ENCODE results near the gene TXNDC9.
A peak's percentile ranks its signal among the peaks of the same experiment; 100 is the strongest.
"Not testable (repeated sequence)": the region's sequence is repeated elsewhere in the genome, so short reads cannot be mapped to it uniquely, and the experiment has no call there.

The TXNDC9 gene, protein sequence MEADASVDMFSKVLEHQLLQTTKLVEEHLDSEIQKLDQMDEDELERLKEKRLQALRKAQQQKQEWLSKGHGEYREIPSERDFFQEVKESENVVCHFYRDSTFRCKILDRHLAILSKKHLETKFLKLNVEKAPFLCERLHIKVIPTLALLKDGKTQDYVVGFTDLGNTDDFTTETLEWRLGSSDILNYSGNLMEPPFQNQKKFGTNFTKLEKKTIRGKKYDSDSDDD

DNA sequence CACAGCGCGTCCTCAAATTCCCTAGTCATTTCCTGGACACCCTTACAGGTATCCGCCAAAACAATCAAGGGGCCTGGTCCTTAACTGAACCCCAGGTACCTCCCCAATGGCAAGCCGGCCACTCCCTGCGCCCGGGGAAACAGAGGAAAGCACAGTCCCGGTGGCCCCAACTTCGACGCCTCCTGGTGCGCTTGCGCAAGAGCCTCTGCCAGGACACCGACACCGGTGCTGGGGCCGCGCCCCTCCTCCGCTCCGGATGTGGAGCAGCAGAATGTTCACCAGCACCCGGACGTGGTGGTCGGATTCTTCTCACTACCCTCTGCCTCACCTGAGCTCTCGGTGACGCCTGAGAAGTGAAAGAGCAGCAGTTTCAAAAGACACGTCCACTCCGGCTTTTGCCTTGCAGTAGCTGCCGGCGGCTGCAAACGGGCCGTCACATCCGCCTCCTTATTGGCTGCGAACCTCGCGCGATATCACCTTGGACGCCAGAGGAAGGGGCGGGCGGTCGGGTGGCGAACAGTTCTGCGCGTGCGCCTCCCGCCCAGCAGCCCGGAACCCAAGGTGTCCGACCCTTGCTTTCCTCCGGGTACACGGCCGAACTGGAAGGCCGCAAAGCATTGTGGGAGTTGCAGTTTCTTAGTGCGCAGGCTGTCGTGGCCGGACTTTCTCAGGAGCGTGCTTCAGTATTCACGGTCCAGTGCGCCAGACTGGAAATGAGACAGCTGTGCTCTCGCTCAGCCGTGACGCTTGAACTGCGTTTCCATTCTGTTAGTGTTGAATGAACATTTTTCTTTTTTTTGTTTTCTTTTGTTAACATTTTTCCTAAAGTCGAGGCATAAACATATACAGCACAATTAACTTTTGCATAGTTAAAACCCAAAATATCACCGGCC lies at the start of gene TXNDC9:
TSS of gene TXNDC9 (minus strand) at position 423 of the 893 bp plus-strand sequence. CDS start 3,123 bp downstream, outside the sequence.
- DNase-seq (ENCODE audit: low read depth), result peak; percentile 99
- H3K4me3 ChIP-seq (ENCODE audit: low read depth, low read length), result peak within 1 kb of the TSS; percentile 94

DNA sequence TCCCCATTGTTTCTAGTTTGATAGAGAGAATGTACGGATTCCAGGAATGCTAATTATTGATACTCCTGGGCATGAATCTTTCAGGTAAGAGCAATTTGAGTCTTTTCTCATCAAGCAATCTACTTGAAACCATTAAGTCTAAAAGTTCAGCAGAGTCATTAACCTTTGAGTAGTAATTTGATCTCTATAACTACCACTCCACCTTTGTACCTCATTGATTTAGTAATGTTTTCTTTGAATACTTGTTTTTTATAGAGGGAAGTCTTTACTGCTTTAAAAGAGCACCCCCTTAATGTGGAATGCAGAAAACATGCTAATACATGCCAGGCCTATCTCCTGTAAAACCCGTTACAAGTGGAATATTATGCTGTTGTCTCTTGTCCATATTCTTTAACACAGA lies 46.0 kb upstream of the TXNDC9 start:
- no peak for DNase-seq (ENCODE audit: low read depth)
- H3K4me3 ChIP-seq (ENCODE audit: low read depth, low read length), result no peak overlapping the region

DNA sequence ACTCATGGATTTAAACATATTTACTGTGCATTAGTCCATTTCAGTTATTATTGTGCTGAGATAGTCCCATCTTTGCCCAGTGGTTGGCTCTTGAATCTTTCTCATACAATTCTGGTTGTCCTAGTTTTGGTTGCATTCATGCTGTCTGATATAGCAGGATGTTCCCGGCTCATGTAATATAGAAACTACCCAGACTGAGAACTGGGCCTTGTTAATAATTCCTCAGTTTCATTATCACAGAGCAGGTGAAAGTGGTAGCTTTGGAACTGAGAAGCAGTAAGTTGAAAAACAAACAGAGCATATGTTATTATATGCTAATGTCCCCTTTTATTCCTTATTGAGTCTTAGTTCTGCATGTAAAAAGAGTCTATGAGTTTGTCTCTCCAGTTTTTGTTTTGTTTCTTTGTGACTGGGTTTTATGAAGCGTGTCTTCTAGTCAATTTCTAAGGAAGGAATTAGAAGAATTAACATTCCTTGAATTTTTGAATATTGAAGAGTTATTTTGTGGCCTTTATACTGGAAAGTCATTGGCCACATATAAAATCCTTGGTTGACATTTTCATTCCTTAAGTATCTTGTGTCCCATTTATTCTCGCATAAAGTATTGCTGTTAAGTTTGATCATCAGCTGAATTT lies 44.4 kb upstream of the TXNDC9 start:
- DNase-seq (ENCODE audit: low read depth), result no peak
- no peak overlapping the region for H3K4me3 ChIP-seq (ENCODE audit: low read depth, low read length)

DNA sequence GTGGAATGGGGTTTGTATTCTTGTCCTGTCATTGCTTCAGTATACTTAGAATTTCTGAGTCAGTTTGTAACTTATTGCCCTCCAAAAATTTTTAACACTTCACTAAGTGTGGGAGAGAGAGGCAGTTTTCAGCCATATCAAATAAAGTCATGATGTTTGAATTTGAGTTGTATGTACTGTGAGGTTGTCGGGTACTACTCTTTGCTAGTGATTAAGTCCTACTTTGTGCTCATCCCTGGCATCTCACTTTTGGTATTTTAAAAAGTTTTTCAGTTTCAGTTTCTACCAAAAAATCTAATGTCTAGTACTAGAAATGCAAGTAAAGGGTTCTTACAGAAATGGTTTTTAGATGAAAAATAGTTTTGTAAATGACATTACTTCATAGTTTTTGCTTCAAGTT lies 41.7 kb upstream of the TXNDC9 start:
- no peak for DNase-seq (ENCODE audit: low read depth)
- no peak overlapping the region for H3K4me3 ChIP-seq (ENCODE audit: low read depth, low read length)

DNA sequence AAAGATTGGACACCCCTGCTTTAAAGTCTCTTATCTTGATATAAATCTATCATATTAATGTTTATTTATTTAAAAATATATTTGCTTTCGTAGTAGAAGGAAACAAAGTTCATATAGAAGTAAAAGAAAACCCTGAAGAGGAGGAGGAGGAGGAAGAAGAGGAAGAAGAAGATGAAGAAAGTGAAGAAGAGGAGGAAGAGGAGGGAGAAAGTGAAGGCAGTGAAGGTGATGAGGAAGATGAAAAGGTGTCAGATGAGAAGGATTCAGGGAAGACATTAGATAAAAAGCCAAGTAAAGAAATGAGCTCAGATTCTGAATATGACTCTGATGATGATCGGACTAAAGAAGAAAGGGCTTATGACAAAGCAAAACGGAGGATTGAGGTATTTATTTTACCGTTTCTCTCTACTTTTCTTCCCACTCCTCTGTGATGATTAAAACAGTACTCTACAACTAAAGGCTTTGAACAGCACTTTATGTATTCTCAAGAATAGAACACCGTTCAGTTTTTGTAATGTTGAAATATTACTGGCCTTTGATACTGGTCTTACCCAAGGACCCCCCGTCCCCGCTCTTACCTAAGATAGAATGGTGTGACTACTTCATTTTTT lies 40.2 kb upstream of the TXNDC9 start:
- no peak for DNase-seq (ENCODE audit: low read depth)
- H3K4me3 ChIP-seq (ENCODE audit: low read depth, low read length), result no peak overlapping the region

DNA sequence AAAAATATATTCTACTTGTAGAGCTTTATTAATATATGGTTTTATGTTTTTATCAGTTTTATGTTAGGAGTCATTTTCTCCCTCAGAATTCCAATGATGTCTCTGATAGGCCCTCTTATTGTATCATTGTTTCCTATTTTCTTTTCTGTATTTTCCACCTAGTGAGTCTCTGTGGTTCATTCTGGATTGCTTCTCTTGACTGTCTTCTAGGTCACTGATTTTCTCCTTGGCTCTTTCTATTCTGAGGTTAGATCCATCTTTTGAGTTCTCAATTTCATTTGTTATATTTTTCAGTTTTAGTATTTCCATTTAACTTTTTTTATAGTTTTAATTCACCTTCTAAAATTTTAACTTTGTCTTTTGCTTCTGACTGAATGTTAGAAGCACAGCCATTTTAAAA lies 38.6 kb upstream of the TXNDC9 start:
- no peak for DNase-seq (ENCODE audit: low read depth)
- H3K4me3 ChIP-seq (ENCODE audit: low read depth, low read length), result no peak overlapping the region

DNA sequence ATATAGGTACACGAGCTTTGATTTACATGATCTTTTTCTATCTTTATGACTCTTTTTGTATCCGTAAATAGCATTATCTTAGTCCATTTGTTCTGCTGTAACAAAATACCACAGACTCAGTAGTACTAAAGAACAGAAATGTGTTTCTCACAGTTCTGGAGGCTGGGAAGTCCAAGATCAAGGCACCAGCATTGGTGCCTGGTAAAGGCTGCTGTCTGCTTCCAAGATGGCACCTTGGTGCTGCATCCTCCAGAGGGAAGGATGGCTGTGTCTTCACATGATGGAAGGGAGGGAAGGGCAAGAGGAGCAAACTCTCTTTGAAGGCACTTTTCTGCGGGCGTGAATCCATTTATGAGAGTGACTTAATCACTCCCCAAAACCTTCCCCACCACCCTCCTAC lies 37.0 kb upstream of the TXNDC9 start:
- H3K4me3 ChIP-seq (ENCODE audit: low read depth, low read length), result no peak overlapping the region
- DNase-seq (ENCODE audit: low read depth), result no peak

DNA sequence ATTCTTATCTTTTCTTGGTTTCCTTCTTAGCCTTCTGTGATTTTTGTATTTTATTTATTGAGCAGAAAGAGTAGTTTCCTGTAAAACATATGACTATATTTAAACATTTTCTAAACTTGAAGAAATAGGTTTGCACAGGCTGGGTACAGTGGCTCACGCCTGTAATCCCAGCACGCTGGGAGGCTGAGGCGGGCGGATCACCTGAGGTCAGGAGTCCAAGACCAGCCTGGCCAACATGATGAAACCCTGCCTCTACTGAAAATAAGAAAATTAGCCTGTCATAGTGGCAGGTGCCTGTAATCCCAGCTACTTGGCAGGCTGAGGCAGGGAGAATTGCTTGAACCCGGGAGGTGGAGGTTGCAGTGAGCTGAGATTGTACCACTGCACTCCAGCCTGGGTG lies 32.7 kb upstream of the TXNDC9 start:
- not testable (repeated sequence) for H3K4me3 ChIP-seq (ENCODE audit: low read depth, low read length); DNase-seq (ENCODE audit: low read depth)

DNA sequence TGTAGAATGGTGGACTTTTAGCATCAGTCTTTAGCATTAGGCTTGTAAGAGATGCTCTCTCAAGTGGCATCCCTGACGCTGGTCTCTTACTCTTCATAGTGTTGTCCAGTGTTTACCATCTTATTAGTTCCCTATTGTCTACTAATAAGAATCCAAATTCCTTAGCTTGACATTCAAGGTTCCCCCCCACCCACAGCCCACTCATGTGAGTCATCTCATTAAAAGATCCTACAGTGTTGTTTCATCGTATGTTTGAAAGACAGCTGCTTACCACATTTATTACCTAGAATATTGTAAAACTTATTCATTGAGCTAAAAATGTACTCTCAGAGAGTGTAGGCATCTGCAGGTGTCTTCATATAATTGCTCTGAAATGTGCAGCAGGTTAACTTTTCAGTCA lies 29.5 kb upstream of the TXNDC9 start:
- H3K4me3 ChIP-seq (ENCODE audit: low read depth, low read length), result no peak overlapping the region
- DNase-seq (ENCODE audit: low read depth), result no peak

DNA sequence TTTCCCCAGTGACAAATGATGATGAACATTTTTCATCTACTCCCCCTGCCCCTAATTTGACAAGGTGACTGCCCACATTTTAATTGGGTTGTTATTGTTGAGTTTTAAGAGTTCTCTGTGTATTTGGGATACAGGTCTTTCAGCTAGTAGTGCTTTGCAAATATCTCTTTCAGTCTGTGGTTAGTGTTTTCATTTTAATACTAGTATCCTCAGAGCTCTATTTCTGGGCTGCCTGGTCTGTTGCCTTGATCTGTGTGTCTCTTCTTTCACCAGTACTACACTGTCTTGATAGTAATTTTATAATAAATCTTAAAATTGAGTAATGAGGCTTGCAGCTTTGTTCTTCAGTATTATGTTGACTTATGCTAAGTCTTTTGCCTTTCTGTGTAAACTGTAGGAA lies 20.7 kb upstream of the TXNDC9 start:
- no peak overlapping the region for H3K4me3 ChIP-seq (ENCODE audit: low read depth, low read length)
- DNase-seq (ENCODE audit: low read depth), result no peak

DNA sequence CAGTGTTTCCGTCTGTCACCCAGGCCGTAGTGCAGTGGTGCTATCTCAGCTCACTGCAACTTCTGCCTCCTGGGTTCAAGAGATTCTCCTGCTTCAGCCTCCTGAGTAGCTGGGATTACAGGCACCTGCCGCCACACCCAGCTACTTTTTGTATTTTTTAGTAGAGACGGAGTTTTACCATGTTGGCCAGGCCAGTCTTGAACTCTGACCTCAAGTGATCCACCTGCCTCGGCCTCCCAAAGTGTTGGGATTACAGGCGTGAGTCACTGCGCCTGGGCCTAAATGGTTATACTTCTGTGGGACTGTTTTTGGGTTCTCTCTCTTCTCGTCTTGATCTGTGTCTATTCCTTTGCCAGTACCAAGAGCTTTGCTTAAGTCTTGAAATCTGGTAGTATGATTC lies 18.7 kb upstream of the TXNDC9 start:
- H3K4me3 ChIP-seq (ENCODE audit: low read depth, low read length); DNase-seq (ENCODE audit: low read depth): not testable (repeated sequence)

DNA sequence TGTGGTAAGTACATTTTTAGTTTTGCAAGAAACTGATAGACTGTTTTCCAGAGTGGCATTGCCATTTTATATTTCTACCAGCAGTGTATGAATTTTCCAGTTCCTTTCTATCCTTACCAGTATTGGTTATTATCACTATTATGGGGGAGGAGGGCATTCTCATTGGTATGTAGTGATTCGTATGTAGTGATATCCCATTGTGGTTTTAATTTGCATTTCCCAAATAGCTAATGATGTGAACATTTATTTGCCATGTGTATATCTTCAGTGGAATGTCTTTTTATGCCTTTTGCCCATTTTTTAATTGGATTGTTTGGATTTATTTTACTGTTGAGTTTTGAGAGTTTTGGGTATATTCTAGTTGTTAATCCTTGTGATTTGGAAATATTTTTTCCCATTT lies 17.9 kb upstream of the TXNDC9 start:
- H3K4me3 ChIP-seq (ENCODE audit: low read depth, low read length), result no peak overlapping the region

DNA sequence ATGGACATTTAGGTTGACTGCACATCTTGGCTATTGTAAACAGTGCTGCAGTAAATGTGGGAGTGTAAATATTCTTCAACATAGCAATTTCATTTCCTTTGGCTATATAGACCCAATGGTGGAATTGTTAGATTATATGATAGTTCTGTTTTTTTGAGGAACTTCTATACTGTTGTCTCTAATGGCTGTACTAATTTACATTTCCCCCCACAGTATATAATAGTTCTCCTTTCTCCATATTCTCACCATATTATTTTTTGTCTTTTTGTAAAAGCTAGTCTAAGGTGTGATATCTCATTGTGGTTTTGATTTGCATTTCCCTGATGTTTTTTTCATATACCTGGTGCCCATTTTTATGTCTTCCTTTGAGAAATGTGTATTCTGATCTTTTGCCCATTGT lies 14.1 kb upstream of the TXNDC9 start:
- DNase-seq (ENCODE audit: low read depth), result no peak
- H3K4me3 ChIP-seq (ENCODE audit: low read depth, low read length), result no peak overlapping the region

More for the DNA sequence above, 17.9 kb upstream of the TXNDC9 start:
- no peak for DNase-seq (ENCODE audit: low read depth)

DNA sequence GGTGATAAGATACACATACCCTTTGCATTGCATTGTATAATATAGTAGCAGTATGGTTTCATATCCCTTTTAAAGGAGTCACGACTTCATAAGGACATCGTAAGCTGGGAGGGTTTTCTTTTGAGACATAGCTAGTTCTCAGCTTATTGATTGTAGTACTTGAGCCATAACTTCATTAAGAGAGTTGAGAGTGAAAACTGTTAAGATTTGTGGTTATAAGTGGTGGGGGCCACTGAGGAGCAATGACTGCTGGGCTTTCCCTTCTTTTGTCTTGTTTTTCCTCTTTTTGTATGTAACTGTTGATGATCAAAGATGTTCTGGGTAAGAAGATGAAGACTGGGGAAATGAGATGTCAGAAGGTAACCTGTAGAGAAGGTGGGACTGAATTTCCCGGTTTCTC lies 12.0 kb upstream of the TXNDC9 start:
- H3K4me3 ChIP-seq (ENCODE audit: low read depth, low read length), result no peak overlapping the region
- DNase-seq (ENCODE audit: low read depth), result no peak

DNA sequence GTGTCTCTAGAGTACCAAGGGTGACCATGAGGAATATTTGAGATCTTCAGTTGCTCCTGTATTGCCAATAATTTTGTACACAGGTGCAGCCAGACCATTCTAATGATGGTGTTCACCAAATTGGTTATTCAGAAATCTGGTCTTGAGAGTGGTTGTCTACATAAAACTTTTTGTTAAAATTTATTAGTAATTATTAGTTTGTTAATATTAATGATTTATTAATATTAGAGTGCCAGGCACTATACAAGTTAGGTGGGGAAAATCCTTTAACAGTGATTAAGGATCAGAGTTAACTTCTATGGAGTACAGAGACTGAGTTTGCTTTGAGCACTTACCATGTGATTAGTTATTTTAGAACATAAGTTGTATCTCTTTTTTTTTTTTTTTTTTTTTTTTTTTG lies 10.1 kb upstream of the TXNDC9 start:
- no peak for DNase-seq (ENCODE audit: low read depth)

DNA sequence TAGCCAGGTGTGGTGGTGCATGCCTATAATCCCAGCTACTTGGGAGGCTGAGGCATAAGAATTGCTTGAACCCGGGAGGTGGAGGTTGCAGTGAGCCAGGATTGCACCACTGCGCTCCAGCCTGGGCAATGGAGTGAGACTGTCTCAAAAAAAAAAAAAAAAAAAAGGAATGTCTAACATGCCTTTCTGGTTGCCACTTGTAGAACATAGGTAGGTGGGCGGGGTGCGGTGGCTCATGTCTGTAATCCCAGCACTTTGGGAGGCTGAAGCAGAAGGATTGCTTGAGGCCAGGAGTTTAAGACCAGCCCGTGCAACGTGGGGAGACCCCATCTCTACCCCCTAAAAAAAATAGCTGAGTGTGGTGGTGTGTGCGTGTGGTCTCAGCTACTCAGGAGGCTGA lies 9.3 kb upstream of the TXNDC9 start:
- DNase-seq (ENCODE audit: low read depth); H3K4me3 ChIP-seq (ENCODE audit: low read depth, low read length): not testable (repeated sequence)

More for the DNA sequence above, 10.1 kb upstream of the TXNDC9 start:
- H3K4me3 ChIP-seq (ENCODE audit: low read depth, low read length), result no peak overlapping the region

DNA sequence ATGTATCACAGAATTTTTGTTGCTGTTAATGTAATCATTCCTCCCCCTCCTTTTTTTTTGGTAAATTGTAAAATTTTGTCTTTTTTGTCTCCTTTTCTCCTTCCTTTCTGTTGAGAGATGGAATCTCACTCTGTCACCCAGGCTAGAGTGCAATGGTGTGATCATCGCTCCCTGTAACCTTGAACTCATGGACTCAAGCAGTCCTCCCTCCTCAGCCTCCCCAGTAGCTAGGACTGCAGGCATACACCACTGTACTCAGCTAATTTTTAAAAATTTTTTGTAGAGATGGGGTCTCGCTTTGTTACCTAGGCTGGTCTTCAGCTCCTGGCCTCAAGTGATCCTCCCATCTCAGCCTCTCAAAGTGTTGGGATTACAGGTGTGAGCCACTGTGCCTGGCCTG lies 6.4 kb upstream of the TXNDC9 start:
- DNase-seq (ENCODE audit: low read depth), result no peak
- no peak overlapping the region for H3K4me3 ChIP-seq (ENCODE audit: low read depth, low read length)

DNA sequence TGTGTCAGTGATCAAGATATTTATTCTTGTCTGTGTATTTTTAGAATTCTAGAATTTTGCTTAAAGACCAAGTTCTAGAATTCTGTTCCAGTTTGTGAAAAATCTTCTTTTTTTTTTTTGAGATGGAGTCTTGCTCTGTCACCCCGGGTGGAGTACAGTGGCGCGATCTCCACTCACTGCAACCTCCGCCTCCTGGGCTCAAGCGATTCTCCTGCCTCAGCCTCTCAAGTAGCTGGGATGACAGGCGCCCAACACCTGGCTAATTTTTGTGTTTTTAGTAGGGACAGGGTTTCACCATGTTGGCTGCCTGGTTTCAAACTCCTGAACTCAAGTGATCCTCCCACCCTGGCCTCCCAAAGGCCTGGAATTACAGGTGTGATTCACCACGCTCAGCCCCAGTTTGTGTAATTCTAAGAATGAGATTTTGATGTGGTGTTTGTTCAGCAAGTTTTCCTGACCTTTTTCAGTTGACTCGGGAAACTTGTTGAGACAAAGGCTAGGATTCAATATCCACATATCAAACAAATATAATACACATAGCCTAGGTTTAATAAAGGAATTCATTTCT lies 4.6 kb upstream of the TXNDC9 start:
- no peak for DNase-seq (ENCODE audit: low read depth)
- no peak overlapping the region for H3K4me3 ChIP-seq (ENCODE audit: low read depth, low read length)

DNA sequence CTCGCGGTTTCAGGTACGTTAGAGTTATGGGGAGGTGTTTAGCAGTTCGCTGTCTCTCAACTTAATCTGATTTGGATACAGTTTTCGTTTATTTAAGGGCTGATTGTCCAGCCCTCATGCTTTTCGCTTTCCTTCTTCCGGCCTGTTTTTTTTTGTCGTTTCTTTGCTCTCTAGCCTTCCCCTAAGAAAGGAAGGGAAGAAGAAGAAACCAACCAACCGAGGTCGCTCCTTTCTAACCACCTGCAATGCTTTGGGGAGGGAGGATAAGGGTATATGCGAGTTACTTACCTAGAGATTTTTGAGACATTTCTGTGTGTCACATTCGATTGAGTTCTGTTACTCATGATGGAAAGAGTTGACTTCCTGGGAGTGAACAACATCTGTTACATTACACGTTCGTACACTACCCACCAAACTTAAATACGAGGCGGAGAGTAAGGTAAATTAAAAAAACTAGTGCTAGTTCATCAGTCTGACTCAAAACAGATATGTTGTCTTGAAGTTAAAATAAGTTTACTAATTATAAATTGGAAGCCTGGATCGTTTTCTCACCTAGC lies 2.0 kb upstream of the TXNDC9 start:
- peak overlapping the region; percentile 94 for H3K4me3 ChIP-seq (ENCODE audit: low read depth, low read length)
- DNase-seq (ENCODE audit: low read depth), result no peak

Data from skeletal muscle cell (primary cell).